IMR-90 (cell line): ENCODE measurements around the gene DHRS12. TPM values are rescaled to one million over a fixed set of nuclear protein-coding genes. Genes with fewer than 3 reads are reported as not detected.

Source experiments
- ATAC-seq: fragments of 200-7000 bp; cut with Tn5 transposase; 2 replicates; pipeline ENCODE4 v1.9.1; 2020; ENCODE audit warnings: low read depth, mild to moderate bottlenecking, moderate library complexity
- BruUV-seq: library from RNA; stranded (reverse); fragments of 400-500 nt; replicated peaks from 2 replicates; lab custom pipeline; 2021; lab: Mats Ljungman, UMichigan
- CTCF ChIA-PET: fragments of 300-600 bp; formaldehyde crosslinking; extraction: SDS; loops from one replicate; lab custom pipeline; 2021; ENCODE audit warnings: antibody characterized with exemption; lab: Yijun Ruan, JAX
- POLR2A ChIA-PET: fragments of 300-600 bp; sonication (Branson Sonifier 250); formaldehyde crosslinking; loops from one replicate; lab custom pipeline; 2022; ENCODE audit warnings: antibody characterized with exemption; ENCODE audit not compliant: unreplicated experiment; lab: Charles Lee
- DNase-seq: peaks from one replicate; pipeline ENCODE4 v3.0.0; 2013
- H2AFZ ChIP-seq: replicated peaks from 2 replicates; pipeline ENCODE3; 2013; ENCODE audit warnings: low read length, mild to moderate bottlenecking; ENCODE audit not compliant: poor library complexity
- H2AK5ac ChIP-seq: 2 replicates; pipeline ENCODE4 v1.6.1; 2013; ENCODE audit warnings: low read depth, low read length, inconsistent platforms
- H2AK9ac ChIP-seq: replicated peaks from 2 replicates; pipeline ENCODE3; 2013; ENCODE audit warnings: mild to moderate bottlenecking, low read depth, low read length, moderate library complexity; ENCODE audit not compliant: poor library complexity
- H2BK120ac ChIP-seq: 2 replicates; pipeline ENCODE4 v1.6.1; 2013; ENCODE audit warnings: low read depth, low read length, inconsistent platforms
- H2BK15ac ChIP-seq: 3 replicates; pipeline ENCODE4 v1.6.1; 2013; ENCODE audit warnings: low read depth, low read length, inconsistent platforms
- H2BK20ac ChIP-seq: 2 replicates; pipeline ENCODE4 v1.6.1; 2013; ENCODE audit warnings: low read depth, mild to moderate bottlenecking, inconsistent platforms, low read length, moderate library complexity
- H2BK5ac ChIP-seq: 2 replicates; pipeline ENCODE4 v1.6.1; 2013; ENCODE audit warnings: mild to moderate bottlenecking, low read depth, low read length, inconsistent platforms; ENCODE audit not compliant: poor library complexity, severe bottlenecking
- H3K14ac ChIP-seq: replicated peaks from 2 replicates; pipeline ENCODE4 v1.6.1; 2013; ENCODE audit warnings: low read depth, low read length, inconsistent platforms
- H3K18ac ChIP-seq: 2 replicates; pipeline ENCODE4 v1.6.1; 2013; ENCODE audit warnings: low read depth, low read length, control low read depth
- H3K23ac ChIP-seq: 2 replicates; pipeline ENCODE4 v1.6.1; 2013; ENCODE audit warnings: low read depth, low read length, inconsistent platforms
- H3K27ac ChIP-seq: 2 replicates; pipeline ENCODE4 v1.5.1; 2013; ENCODE audit warnings: mild to moderate bottlenecking, control low read depth, low read length; ENCODE audit not compliant: insufficient read depth
- H3K27me3 ChIP-seq: 2 replicates; pipeline ENCODE4 v1.6.1; 2013; ENCODE audit warnings: low read length; ENCODE audit not compliant: control insufficient read depth, insufficient read depth
- H3K36me3 ChIP-seq: 2 replicates; pipeline ENCODE4 v1.6.1; 2013; ENCODE audit warnings: low read length, mixed read lengths; ENCODE audit not compliant: control insufficient read depth, insufficient read depth
- H3K4ac ChIP-seq: 2 replicates; pipeline ENCODE4 v1.6.1; 2013; ENCODE audit warnings: low read depth, low read length, inconsistent platforms
- H3K4me1 ChIP-seq: 2 replicates; pipeline ENCODE4 v1.6.1; 2013; ENCODE audit warnings: low read length, mixed read lengths; ENCODE audit not compliant: control insufficient read depth, insufficient read depth
- H3K4me2 ChIP-seq: 2 replicates; pipeline ENCODE4 v1.6.1; 2013; ENCODE audit warnings: low read depth, mild to moderate bottlenecking, control low read depth, low read length, moderate library complexity
- H3K4me3 ChIP-seq: 2 replicates; pipeline ENCODE4 v1.5.1; 2013; ENCODE audit warnings: low read depth, mild to moderate bottlenecking, control low read depth, low read length, moderate library complexity; ENCODE audit not compliant: insufficient read depth
- H3K56ac ChIP-seq: 2 replicates; pipeline ENCODE4 v1.6.1; 2013; ENCODE audit warnings: low read length, inconsistent platforms; ENCODE audit not compliant: insufficient read depth; ENCODE audit errors: extremely low read depth
- H3K79me1 ChIP-seq, 2 experiments: 2 replicates each; pipeline ENCODE4 v1.6.1; 2013; ENCODE audit warnings: low read length in 2 of 2, inconsistent platforms in 1 of 2, low read depth in 1 of 2
- H3K9ac ChIP-seq: 2 replicates; pipeline ENCODE4 v1.6.1; 2013; ENCODE audit warnings: low read depth, low read length, control low read depth
- H3K9me1 ChIP-seq: 2 replicates; pipeline ENCODE4 v1.6.1; 2013; ENCODE audit warnings: low read length, inconsistent platforms; ENCODE audit not compliant: insufficient read depth
- H3K9me3 ChIP-seq: 2 replicates; pipeline ENCODE4 v1.6.1; 2013; ENCODE audit warnings: low read length; ENCODE audit not compliant: control insufficient read depth, insufficient read depth
- H4K20me1 ChIP-seq: 2 replicates; pipeline ENCODE4 v1.6.1; 2013; ENCODE audit warnings: low read length, inconsistent platforms; ENCODE audit not compliant: insufficient read depth
- H4K5ac ChIP-seq: 2 replicates; pipeline ENCODE4 v1.6.1; 2013; ENCODE audit warnings: mild to moderate bottlenecking, low read depth, low read length, control low read depth
- H4K8ac ChIP-seq, 2 experiments: 2 replicates each; pipeline ENCODE4 v1.6.1; 2013; ENCODE audit warnings: low read depth in 2 of 2, low read length in 2 of 2, control low read depth in 1 of 2, inconsistent platforms in 1 of 2
- H4K91ac ChIP-seq: 2 replicates; pipeline ENCODE4 v1.6.1; 2013; ENCODE audit warnings: low read depth, low read length, inconsistent platforms; ENCODE audit not compliant: insufficient read depth
- BHLHE40 ChIP-seq: fragments of 150-350 bp; IDR thresholded peaks from 2 replicates; pipeline ENCODE4 v1.6.1; 2016; ENCODE audit warnings: mild to moderate bottlenecking, low read depth, low read length
- CEBPB ChIP-seq: IDR thresholded peaks from 2 replicates; pipeline ENCODE4 v1.6.1; 2012; ENCODE audit warnings: low read depth, low read length, improper control_type of control experiment
- CHD1 ChIP-seq: IDR thresholded peaks from 2 replicates; pipeline ENCODE4 v1.6.1; 2012; ENCODE audit warnings: low read depth, low read length, improper control_type of control experiment
- CTCF ChIP-seq: conservative IDR thresholded peaks from 2 replicates; pipeline ENCODE4 v1.5.1; 2012; ENCODE audit warnings: mild to moderate bottlenecking, low read depth, low read length, improper control_type of control experiment
- MXI1 ChIP-seq: IDR thresholded peaks from 2 replicates; pipeline ENCODE4 v1.6.1; 2012; ENCODE audit warnings: low read depth, mild to moderate bottlenecking, low read length, moderate library complexity, borderline replicate concordance
- POLR2A ChIP-seq: IDR thresholded peaks from 2 replicates; pipeline ENCODE4 v1.6.1; 2012; ENCODE audit warnings: mild to moderate bottlenecking, low read depth, low read length
- RCOR1 ChIP-seq: IDR thresholded peaks from 2 replicates; pipeline ENCODE4 v1.6.1; 2012; ENCODE audit warnings: mild to moderate bottlenecking, low read length, improper control_type of control experiment; ENCODE audit not compliant: insufficient replicate concordance
- SMC3 ChIP-seq: fragments of 150-350 bp; IDR thresholded peaks from 2 replicates; pipeline ENCODE4 v1.6.1; 2016; ENCODE audit warnings: low read depth, mild to moderate bottlenecking, antibody characterized with exemption, low read length, moderate library complexity
- USF2 ChIP-seq: fragments of 150-350 bp; IDR thresholded peaks from 2 replicates; pipeline ENCODE4 v1.6.1; 2017; ENCODE audit warnings: mild to moderate bottlenecking, antibody characterized with exemption, low read length, low read depth
- WGBS, 2 experiments: methylation state at CpG; one replicate each; pipeline versions ENCODE4 v1.1.5 to v1.1.7; 2013; ENCODE audit warnings: missing lambda C conversion rate in 2 of 2; ENCODE audit not compliant: insufficient read length in 1 of 2; ENCODE audit errors: extremely low coverage in 2 of 2; 5-methylcytosine and 5-hydroxymethylcytosine counted together
- dilution Hi-C: fragments of 300-500 bp; cut with HindIII; formaldehyde crosslinking; loops from one replicate; pipeline ENCODE4 v1.14.3; 2018; ENCODE audit warnings: low sequenced_read_pairs; ENCODE audit not compliant: unreplicated experiment
- in situ Hi-C: fragments of 300-500 bp; cut with MboI; formaldehyde crosslinking; loops from 3 replicates; pipeline ENCODE4 v1.14.3; 2019; ENCODE audit warnings: low sequenced_read_pairs, inconsistent platforms, mixed read lengths
- intact Hi-C: fragments of 100-400 bp; cut with micrococcal nuclease; formaldehyde crosslinking; loops from 2 replicates; pipeline ENCODE4 v1.10.0; 2022
- polyA plus RNA-seq, 3 experiments: library from polyadenylated mRNA; depleted of rRNA; stranded (reverse); fragments of >200 nt; gene quantifications; 2 replicates each; pipeline ENCODE4 v1.2.3, GENCODE V29; 2012; ENCODE audit warnings: low replicate concordance in 1 of 3
- total RNA-seq: library from RNA; depleted of rRNA; stranded (reverse); fragments of >200 nt; gene quantifications from 2 replicates; pipeline ENCODE4 v1.2.3, GENCODE V29; 2012
- TF ChIP-seq, protein P1 (sequence below): fragments of 150-350 bp; IDR thresholded peaks from 2 replicates; pipeline ENCODE4 v1.6.1; 2016; ENCODE audit warnings: low read depth, mild to moderate bottlenecking, low read length, moderate library complexity, borderline replicate concordance

Gene DHRS12
- total and polyA plus RNA-seq, 2 of the 4 experiments (the other 2 are of a cell fraction): 1.3 to 1.6 TPM

DNA sequence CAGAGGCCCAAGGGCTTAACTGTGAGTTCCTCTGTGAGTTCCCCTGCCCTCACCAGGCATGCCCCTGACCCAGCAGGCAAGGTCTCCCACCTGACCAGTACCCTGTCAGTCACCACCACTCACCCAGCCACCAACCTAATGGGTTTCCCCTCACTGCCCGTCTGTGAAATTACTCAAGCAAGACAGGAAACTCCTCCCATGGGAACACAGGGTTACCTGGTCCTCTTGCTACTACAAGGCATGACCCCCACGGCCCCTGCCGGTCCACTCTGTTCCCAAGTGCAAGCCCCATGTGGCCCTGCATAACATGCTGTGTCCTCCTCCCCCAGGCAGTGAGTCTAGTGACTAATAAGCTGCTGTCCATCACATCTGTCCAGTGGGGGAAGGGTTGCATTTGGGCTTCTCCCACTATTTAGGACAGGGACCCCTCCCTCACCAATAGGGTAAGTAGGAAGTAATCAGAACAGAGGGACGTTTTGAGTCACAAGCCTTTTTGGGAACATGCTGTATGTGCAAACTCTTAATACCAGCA, 8.0 kb upstream of the DHRS12 start (continued):
- TF ChIP-seq CTCF (no peak), POLR2A (no peak)

GRCh38 chr13:51811046-51811445, 7.1 kb upstream of the DHRS12 start:
- Histone ChIP-seq H4K8ac (no peak overlapping the region), H3K18ac (no peak overlapping the region), H3K4me1 (no peaks in the 10 kb centered on the region), H2AK5ac (no peak overlapping the region), H3K9me1 (peaks cover 4% of the 10 kb centered on the region; the same call in 1 of the 2 replicates), H3K9ac (no peak overlapping the region), H3K79me1 (no peaks in the 10 kb centered on the region), H4K20me1 (no peaks in the 10 kb centered on the region), H3K27ac (no peak overlapping the region), H3K4me3 (no peak overlapping the region), H3K14ac (no peak overlapping the region), H2AFZ (peak overlapping the region; percentile 44), H3K27me3 (peaks cover 6% of the 10 kb centered on the region), H4K91ac (no peak overlapping the region), H3K4ac (no peak overlapping the region), H3K4me2 (no peak overlapping the region), H2BK15ac (no peak overlapping the region), H3K56ac (no peak overlapping the region), H2AK9ac (no peak overlapping the region), H3K36me3 (no peaks in the 10 kb centered on the region), H3K9me3 (no peaks in the 10 kb centered on the region), H2BK120ac (no peak overlapping the region), H3K23ac (no peak overlapping the region), H2BK5ac (no peak overlapping the region), H2BK20ac (no peak overlapping the region), H4K5ac (no peak overlapping the region)
- BruUV-seq: no TSS peak
- DNase-seq (no peak), ATAC-seq (no peak)
- dilution Hi-C loops (no loop called here), in situ Hi-C loops (loop anchor here (10.0 kb wide), 1 partner anchor 314 kb away; the partner anchor contains the start of gene NEK5), intact Hi-C loops (loop anchor here (10.0 kb wide), 1 partner anchor 204 kb away; the partner anchor contains the start of genes ALG11 and ATP7B)
- TF ChIP-seq USF2 (no peak), CHD1 (no peak), RCOR1 (no peak), CEBPB (no peak), POLR2A (no peak), SMC3 (no peak), BHLHE40 (no peak), MXI1 (no peak)
- TF ChIP-seq, protein P1, sequence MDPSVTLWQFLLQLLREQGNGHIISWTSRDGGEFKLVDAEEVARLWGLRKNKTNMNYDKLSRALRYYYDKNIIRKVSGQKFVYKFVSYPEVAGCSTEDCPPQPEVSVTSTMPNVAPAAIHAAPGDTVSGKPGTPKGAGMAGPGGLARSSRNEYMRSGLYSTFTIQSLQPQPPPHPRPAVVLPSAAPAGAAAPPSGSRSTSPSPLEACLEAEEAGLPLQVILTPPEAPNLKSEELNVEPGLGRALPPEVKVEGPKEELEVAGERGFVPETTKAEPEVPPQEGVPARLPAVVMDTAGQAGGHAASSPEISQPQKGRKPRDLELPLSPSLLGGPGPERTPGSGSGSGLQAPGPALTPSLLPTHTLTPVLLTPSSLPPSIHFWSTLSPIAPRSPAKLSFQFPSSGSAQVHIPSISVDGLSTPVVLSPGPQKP: no peak
- ChIA-PET POLR2A (no interaction called here), CTCF (interaction anchor here (1.3 kb wide), 1 partner anchor 13 kb away, joined by 3 read pairs; no protein-coding TSS in a partner anchor)
- WGBS, 2 experiments: 57% methylated on average over 4 of the region's 12 CpGs; no CpG with 5 or more reads in 1 of the 2 experiments
